Measurements from ENCODE around the gene ZNF442.

DNA sequence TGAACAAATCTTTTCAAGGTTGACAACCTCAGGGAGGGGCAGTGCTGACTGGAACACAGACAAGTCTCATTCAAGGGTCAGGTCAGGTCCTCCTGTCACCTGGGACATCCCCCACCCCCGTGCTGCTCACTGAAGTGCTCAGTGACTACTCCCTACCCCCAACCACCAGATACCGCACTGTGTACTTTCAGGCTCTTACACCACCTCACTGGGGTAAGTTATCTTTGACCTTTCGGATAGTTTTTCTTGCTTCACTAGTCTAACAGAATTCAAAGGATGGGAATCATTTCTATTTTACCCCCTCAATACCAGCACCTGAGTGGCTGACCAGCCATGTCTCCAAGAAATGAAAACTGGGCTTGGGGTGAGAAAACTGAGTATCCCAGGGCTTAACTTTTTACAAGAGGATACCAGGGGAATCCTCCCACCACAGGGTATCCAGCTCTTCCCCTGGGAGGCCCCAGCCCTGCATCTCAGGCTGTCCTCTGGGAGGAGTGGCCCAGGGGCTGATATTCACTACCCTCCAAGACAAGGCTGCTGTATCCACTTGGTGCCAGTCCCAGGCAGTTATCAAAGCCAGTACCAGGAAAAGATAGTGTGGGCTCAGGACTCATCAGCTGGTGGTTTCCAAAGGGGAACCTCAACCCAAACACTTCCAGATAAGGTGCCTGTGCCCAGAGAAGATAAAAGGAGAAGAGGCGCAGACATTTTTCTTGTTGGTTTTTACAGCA is 34.1 kb downstream of the ZNF442 start:
- no peak for TF ChIP-seq POLR2A (IDR thresholded peaks at IDR 0.05)
- TF ChIP-seq, protein P1, sequence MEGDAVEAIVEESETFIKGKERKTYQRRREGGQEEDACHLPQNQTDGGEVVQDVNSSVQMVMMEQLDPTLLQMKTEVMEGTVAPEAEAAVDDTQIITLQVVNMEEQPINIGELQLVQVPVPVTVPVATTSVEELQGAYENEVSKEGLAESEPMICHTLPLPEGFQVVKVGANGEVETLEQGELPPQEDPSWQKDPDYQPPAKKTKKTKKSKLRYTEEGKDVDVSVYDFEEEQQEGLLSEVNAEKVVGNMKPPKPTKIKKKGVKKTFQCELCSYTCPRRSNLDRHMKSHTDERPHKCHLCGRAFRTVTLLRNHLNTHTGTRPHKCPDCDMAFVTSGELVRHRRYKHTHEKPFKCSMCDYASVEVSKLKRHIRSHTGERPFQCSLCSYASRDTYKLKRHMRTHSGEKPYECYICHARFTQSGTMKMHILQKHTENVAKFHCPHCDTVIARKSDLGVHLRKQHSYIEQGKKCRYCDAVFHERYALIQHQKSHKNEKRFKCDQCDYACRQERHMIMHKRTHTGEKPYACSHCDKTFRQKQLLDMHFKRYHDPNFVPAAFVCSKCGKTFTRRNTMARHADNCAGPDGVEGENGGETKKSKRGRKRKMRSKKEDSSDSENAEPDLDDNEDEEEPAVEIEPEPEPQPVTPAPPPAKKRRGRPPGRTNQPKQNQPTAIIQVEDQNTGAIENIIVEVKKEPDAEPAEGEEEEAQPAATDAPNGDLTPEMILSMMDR (IDR thresholded peaks at IDR 0.05) = no peak
- no peak for TF ChIP-seq POLR2AphosphoS5 (IDR thresholded peaks at IDR 0.05)
